Right ventricle myocardium inferior (tissue), 1 donor: Measurements from ENCODE around the gene PLIN5. TPM values are rescaled to one million over a fixed set of nuclear protein-coding genes. Genes with fewer than 3 reads are reported as not detected.

Source experiments
- ATAC-seq: fragments of 200-7000 bp; cut with Tn5 transposase; one replicate; pipeline ENCODE4 v1.9.1; 2020; ENCODE audit warnings: mild to moderate bottlenecking, moderate library complexity
- DNase-seq: peaks from one replicate; pipeline ENCODE4 v3.0.0; 2021; ENCODE audit errors: missing footprints
- intact Hi-C: fragments of 100-400 bp; cut with DNase I; formaldehyde crosslinking; loops from one replicate; pipeline ENCODE4 v1.11.0; 2022
- long read RNA-seq: library from polyadenylated mRNA; unstranded; transcript quantifications from one replicate; pipeline ENCODE4 v2.0.0, GENCODE V29; 2021
- total RNA-seq: library from RNA; stranded (reverse); fragmentation: NEBNext Ultra II Directional; extraction: Animal tissue kit (Norgen Biotek cat#: 25700); gene quantifications from one replicate; pipeline ENCODE4 v1.2.1, GENCODE V29; 2021
- donor health status: DM: no; HTN: yes; CAD: no; lungs with severe emphysema.

The PLIN5 gene
- 50.4 TPM for total RNA-seq
- long read RNA-seq, transcript PLIN5-201 (8 exons, 2,470 nt): major isoform, 51 of 99 reads
- long read RNA-seq, partial matches to known transcripts: 3 of 99 reads
- long read RNA-seq, other reads (novel, unspliced or antisense): 42 of 99 reads

GRCh38 chr19:4534836-4535658 lies at the start of gene PLIN5:
PLIN5 (minus strand) TSS chr19:4535224; CDS start chr19:4534074, 1,150 bp downstream.
- intact Hi-C loops: loop anchor here (10.0 kb wide), 1 partner anchor 260 kb away; the partner anchor contains the start of gene SHD
- DNase-seq (peak; percentile 91), ATAC-seq (peak; percentile 88)

DNA sequence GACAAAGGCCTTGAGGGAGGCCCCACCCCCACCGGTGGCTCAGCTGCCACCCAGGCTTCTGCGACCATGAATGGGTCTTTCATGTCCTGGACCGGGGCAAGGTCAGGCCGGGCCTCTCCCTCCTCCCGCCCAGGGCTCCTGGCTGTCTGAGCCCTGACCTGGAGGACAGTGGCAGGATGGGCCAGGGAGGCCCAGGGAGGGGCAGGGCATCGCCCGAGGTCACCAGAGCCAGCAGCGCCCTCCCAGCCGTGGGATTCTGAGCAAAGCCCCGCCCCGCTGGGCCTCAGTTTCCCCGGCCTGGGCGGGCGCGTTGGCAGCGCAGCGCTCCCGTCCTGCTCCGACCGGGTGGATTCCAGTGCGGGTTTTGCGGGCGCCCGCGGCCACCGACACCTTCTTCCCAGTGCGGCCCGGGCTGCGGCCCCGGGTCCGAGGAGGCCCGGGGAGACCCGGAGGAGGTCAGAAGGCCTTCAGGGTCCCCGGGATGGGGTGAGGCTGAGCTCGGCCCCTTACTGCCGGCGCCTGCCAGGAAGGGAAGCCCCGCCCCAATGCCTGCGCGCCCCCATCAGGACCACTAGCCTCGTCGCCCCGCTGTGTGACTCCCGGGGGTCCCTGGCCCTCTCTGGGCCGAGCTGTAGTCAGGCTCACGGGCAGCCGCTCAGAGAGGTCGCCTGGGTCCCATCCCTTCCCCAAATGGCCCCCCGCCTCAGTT lies 49.1 kb upstream of the PLIN5 start:
- DNase-seq: no peak
- ATAC-seq: no peak
- intact Hi-C loops: no loop called here

DNA sequence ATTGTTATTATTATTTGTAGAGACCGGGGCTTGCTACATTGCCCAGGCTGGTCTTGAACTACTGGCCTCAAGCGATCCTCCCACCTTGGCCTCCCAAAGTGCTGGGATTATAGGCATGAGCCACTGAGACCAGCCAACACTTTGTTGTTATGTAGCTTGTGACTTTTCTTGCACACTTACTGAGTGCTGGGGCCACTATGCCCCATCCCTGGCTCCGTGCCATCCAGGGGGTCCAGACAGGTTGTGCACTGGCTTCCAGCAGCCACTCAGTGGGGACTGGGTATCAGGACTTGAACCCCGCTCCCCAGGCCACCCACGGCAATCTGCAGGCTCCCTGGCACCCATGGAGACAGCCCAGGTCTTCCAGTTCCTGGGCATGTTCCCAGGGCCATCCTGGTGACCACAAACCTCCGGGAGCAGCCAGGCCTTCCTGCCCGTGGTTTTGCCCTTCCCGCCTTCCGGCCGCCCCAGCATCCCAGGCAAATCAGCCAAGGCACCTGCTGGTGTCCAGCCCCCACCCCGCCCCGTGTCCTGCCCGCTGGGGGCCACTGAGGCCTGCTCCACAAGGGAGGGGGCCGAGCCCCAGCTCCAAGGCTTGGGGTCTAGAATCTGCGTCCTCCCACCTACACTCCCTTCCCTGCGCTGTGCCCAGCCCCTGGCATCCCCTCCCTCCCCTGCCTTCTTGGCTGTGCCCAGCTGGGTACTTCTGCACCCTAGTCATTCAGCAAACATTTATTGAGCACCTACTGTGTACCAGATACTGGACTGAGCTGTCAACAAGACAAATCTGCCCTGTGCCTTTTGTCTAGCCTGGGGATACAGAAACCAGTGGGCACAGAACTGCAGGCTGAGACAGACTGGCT lies 48.2 kb upstream of the PLIN5 start:
- no peak for DNase-seq
- intact Hi-C loops: no loop called here
- ATAC-seq: no peak

DNA sequence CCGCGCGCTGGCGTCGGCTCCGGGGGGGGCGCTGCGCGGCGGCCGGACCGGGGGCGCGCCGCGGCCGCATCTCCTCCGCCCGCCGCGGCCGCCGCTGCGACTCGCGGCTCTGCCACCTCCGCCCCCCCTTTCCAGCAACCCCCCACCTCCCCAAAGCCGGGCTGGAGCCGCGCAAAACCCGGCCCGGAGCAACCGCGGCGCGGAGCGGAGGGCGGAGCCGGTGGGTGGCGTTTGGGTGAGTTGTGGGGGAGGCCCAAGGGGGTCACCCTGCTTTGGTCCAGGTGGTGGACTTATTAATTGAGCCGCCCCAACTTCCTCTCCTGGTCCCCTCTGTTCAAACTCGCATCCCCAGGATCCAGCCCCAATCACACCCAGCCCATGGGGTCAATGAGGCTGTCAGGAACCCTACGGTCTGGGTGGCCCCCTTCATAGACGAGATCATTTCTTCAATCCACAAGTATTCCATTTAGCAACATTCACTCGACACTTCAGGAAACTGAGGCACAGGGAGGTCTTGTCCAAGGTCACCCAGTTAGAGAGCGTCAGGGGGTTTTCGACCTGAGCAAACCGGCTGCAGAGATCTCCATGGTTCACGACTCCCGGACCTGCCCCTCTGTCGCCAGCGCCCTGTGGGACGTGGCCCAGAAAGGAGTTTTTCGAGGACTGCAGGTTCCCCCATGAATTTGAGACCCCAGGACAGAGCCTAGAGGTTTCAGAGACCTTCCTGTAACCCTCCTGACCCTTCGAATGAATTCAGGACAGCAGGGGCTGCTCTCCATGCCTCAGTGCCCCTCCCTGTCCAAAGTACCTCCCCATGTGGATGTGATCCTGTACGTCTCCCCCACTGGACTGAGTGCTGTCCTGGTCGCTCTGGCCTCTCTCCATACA lies 46.9 kb upstream of the PLIN5 start:
- DNase-seq (no peak), ATAC-seq (no peak)

GRCh38 chr19:4580961-4581665 lies 46.1 kb upstream of the PLIN5 start:
- no peak for DNase-seq
- ATAC-seq: no peak
- intact Hi-C loops: no loop called here

More for the DNA sequence above, 46.9 kb upstream of the PLIN5 start:
- intact Hi-C loops: no loop called here

- intact Hi-C loops: no loop called here
- DNase-seq (no peak), ATAC-seq (no peak)
Observed at GRCh38 chr19:4580021-4580901, 45.2 kb upstream of the PLIN5 start.

DNA sequence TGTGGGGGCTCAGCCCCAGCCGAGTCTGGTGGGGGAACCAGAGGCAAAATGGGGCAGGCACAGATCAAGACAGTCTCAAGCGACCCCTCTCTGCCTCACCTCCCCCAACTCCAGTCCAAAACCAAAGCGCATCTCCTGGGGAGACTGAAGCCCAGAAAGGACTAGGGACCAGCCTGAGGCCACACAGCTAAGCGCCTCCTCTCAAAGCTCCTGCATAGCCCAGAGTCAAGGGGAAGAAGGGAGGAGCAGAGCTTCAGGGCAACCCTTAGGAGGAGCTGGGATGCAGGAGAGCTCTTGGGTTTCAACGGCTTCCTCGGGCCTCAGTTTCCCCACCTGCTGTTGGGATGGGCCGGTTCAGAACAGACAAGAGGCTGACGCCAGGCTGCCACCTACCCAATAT lies 44.4 kb upstream of the PLIN5 start:
- DNase-seq (no peak), ATAC-seq (no peak)
- intact Hi-C loops: no loop called here

DNA sequence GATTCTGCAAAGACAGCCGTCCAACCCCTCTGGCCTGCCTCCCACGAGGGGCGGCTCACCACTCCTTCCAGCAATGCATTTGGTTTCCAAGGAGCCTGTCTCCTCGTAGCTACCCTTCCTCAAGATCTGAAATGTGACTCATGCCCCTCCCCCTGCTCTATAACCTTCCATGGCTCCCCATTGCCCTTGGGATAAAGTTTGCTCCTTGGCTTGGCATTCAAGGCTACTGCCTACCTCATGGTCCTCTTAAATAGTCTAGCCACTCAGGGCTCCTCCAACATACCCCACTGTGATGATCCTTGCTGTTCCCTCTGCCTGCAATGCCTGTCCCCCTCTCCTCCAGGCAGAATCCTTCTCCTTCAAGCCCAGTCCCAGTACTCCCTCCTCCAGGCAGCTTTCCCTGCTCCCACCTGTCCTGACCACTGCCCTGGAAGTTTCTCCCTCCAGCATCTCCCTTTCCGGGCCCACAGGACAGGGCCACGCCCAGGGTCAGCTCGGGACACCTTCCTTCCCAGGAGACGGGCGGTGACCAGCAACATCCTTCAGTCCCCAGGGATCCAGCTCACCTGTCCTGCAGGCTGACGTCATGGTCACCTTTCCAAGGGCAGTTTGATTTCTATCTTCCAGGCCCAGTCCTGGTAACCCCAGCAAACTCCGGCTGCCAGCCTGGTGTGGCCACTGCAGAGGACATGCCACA lies 43.7 kb upstream of the PLIN5 start:
- no peak for DNase-seq
- intact Hi-C loops: no loop called here
- no peak for ATAC-seq

DNA sequence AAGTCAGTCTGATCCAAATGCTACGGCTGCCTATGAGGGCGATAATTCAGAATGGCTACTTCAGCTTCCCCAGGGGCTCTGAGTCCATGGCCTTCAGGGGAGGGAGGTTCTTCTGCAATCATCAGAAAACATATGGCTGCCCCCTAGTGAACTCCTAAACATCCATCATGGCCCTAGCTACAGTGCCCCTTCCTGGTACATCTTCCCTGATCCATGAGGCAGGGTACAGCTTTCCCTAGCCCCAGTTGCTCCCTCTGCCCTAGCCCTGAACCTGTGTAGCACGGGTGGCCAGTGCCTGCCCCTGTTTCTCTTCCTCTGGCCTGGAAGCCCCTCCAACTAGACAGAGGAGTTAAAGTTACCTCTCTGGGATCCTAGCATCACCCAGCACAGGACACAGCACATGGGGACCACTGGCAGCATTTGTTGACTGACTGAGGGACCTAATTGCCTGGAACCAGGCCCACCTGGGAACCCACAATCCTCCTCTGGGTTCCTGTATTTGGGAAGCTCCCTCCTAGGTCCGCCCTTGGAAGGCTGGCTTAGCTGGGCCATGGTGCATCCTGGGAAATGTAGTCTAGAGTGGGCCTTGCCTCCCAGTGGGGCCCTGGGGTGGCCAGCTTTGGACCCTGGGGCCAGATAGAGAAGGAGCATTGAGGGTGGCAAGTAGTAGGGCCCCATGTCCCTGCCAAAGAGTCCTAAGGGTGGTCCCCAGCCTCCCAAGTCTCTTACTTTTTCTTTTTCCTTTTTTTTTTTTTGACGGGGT lies 42.2 kb upstream of the PLIN5 start:
- DNase-seq (no peak), ATAC-seq (no peak)
- intact Hi-C loops: no loop called here

DNA sequence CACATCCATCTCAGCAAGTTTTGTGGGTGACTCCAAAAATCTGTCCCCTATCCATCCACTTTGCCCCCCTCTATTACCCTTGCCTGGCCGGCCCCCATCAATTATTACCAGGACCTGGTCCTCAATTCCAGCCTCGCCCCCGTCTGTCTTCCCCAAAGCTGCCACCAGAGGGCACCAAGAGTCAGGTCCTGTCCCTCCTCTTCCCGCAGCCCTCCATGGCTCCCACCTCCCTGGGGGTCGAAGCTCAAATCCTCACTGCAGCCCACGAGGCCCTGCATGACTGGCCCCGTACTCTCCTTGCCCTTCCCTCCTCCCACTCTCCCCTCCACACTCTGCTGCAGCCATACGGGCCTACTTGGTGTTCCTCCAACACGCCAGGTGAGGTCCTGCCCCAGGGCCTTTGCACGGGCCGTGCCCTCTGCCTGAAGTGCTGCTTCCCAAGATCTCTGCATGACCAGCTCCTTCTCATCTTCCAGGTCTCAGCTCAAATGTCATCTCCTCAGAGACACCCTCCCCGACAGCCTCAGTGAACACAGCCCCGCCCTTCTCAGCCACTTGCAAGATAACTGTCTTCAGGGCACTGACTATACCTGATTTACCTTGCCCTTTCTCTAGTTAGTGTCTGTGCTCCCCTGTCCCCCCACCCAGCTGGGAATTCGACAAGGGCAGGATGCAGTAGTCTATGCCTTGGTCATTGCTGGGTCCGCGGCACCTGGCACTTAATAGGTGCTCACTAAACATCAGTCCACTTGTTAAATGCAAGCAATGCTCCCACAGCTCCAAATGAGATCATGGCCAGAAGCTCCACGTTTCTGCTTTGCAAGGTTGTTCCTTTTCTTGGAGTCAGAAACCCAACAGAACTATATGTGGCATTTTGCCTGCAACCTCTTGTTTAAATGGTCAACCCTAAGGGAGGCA lies 41.3 kb upstream of the PLIN5 start:
- DNase-seq: peak; percentile 86
- intact Hi-C loops: loop anchor here (1.0 kb wide), 1 partner anchor 60 kb away; no protein-coding TSS in a partner anchor
- peak; percentile 40 for ATAC-seq

DNA sequence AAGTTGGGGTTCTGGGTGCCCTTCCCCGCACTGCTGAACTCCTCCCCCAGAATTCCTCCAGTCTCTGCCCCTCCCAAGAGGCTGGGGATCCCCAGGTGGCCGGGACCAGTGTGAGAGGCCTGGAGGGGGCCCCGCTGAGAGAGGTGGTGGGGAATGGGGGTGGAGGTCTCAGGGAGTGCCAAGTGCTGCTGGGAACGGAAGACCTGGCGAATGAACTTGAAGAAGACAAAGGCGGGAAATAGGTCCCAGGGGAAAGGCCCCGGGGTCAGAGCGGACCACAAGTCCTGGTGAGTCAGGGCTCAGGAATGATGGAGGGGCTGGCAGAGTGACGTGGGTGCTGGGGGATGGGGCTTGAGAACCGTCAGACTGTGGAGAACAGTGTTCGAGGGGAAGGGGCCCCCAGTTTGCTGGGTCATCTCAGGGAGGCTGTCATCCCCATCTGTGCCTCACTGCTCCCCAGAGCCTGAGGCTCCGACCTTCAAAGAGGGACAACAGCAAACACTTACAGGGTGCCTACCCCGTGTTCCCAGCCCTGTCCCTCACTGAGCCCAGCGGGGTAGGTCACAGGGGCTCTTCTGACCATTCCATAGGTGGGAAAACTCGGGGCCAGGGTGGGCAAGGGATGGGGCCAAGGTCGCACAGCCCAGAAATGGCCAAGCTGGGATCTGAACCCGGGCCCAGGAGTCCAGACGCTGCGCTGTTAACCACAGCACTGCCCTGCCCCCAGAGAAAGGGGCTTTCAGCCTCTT lies 40.4 kb upstream of the PLIN5 start:
- DNase-seq (peak; percentile 78), ATAC-seq (no peak)
- intact Hi-C loops: loop anchor here (1.0 kb wide), 1 partner anchor 61 kb away; no protein-coding TSS in a partner anchor

- ATAC-seq (no peak), DNase-seq (no peak)
- intact Hi-C loops: no loop called here
Observed at GRCh38 chr19:4573682-4574081, 38.7 kb upstream of the PLIN5 start.

- DNase-seq (no peak), ATAC-seq (no peak)
- intact Hi-C loops: no loop called here
Observed at GRCh38 chr19:4571305-4571917, 36.4 kb upstream of the PLIN5 start.
